Measurements from ENCODE around the gene EGR4.
A peak's percentile ranks its signal among the peaks of the same experiment; 100 is the strongest.

The EGR4 gene

GRCh38 chr2:73282924-73283544 is 10.3 kb downstream of the EGR4 start:
- TF ChIP-seq MYC (IDR thresholded peaks at IDR 0.05; ENCODE audit: low read depth, low read length): no peak
- TF ChIP-seq CTCF (IDR thresholded peaks at IDR 0.05; ENCODE audit: low read depth, low read length): peak; percentile 2
- peak overlapping the region; percentile 87 for H3K4me3 ChIP-seq (ENCODE audit: low read depth, low read length)
- peak; percentile 13 for DNase-seq (ENCODE audit: low read depth)

- no peak for DNase-seq (ENCODE audit: low read depth)
- TF ChIP-seq POLR2A (IDR thresholded peaks at IDR 0.05; ENCODE audit: extremely low read depth, insufficient read length) (no peak), MYC (IDR thresholded peaks at IDR 0.05; ENCODE audit: low read depth, low read length) (no peak), CTCF (IDR thresholded peaks at IDR 0.05; ENCODE audit: low read depth, low read length) (no peak), MAX (IDR thresholded peaks at IDR 0.05; ENCODE audit: low read depth, low read length) (no peak)
- H3K4me3 ChIP-seq (ENCODE audit: low read depth, low read length): no peak overlapping the region
Measured at GRCh38 chr2:73281244-73281643, 12.1 kb downstream of the EGR4 start.

GRCh38 chr2:73279852-73280251 is 13.5 kb downstream of the EGR4 start:
- TF ChIP-seq MYC (IDR thresholded peaks at IDR 0.05; ENCODE audit: low read depth, low read length) (no peak), CTCF (IDR thresholded peaks at IDR 0.05; ENCODE audit: low read depth, low read length) (no peak), MAX (IDR thresholded peaks at IDR 0.05; ENCODE audit: low read depth, low read length) (no peak), POLR2A (IDR thresholded peaks at IDR 0.05; ENCODE audit: extremely low read depth, insufficient read length) (no peak)
- DNase-seq (ENCODE audit: low read depth): no peak
- H3K4me3 ChIP-seq (ENCODE audit: low read depth, low read length): no peak overlapping the region

- TF ChIP-seq CTCF (IDR thresholded peaks at IDR 0.05; ENCODE audit: low read depth, low read length): no peak
- no peak for TF ChIP-seq MYC (IDR thresholded peaks at IDR 0.05; ENCODE audit: low read depth, low read length)
- no peak for TF ChIP-seq POLR2A (IDR thresholded peaks at IDR 0.05; ENCODE audit: extremely low read depth, insufficient read length)
- no peak for TF ChIP-seq MAX (IDR thresholded peaks at IDR 0.05; ENCODE audit: low read depth, low read length)
- no peak overlapping the region for H3K4me3 ChIP-seq (ENCODE audit: low read depth, low read length)
- no peak for DNase-seq (ENCODE audit: low read depth)
Measured at GRCh38 chr2:73272270-73272669, 21.1 kb downstream of the EGR4 start.

GRCh38 chr2:73269686-73270465 is 23.5 kb downstream of the EGR4 start:
- H3K4me3 ChIP-seq (ENCODE audit: low read depth, low read length): no peak overlapping the region
- TF ChIP-seq POLR2A (IDR thresholded peaks at IDR 0.05; ENCODE audit: extremely low read depth, insufficient read length): no peak
- TF ChIP-seq MAX (IDR thresholded peaks at IDR 0.05; ENCODE audit: low read depth, low read length): no peak
- TF ChIP-seq MYC (IDR thresholded peaks at IDR 0.05; ENCODE audit: low read depth, low read length): no peak
- no peak for TF ChIP-seq CTCF (IDR thresholded peaks at IDR 0.05; ENCODE audit: low read depth, low read length)
- no peak for DNase-seq (ENCODE audit: low read depth)
